CD14-positive monocyte (primary cell): Measurements from ENCODE around the gene KLHL6. TPM values are rescaled to one million over a fixed set of nuclear protein-coding genes. Genes with fewer than 3 reads are reported as not detected.

Experiments
- DNase-seq, 3 donors: peaks; one replicate each; pipeline ENCODE4 v3.0.0-alpha.2; 2011 to 2022
- H2AFZ ChIP-seq: 2 replicates; pipeline ENCODE4 v1.6.0; 2012; ENCODE audit warnings: mild to moderate bottlenecking, low read depth, low read length, inconsistent platforms; ENCODE audit not compliant: insufficient read depth, poor library complexity, severe bottlenecking
- H3K27ac ChIP-seq, 2 donors: 1 replicate in 1 of 2; 2 replicates in 1 of 2; pipeline ENCODE4 v1.5.1; 2012 to 2013; ENCODE audit warnings: low read length in 2 of 2, control low read depth in 1 of 2, inconsistent platforms in 1 of 2, low read depth in 1 of 2, mild to moderate bottlenecking in 1 of 2
- H3K27me3 ChIP-seq, 2 donors: one replicate each; pipeline versions ENCODE4 v1.6.0 to v1.6.1; 2011 to 2013; ENCODE audit warnings: low read length in 2 of 2; ENCODE audit not compliant: control insufficient read depth in 2 of 2, insufficient read depth in 2 of 2
- H3K36me3 ChIP-seq, 2 donors: replicated peaks in 1 of 2; 1 replicate in 1 of 2; 2 replicates in 1 of 2; pipeline versions ENCODE4 v1.5.1 to v1.6.1; 2012 to 2013; ENCODE audit warnings: low read length in 2 of 2, control low read depth in 1 of 2, inconsistent platforms in 1 of 2, mild to moderate bottlenecking in 1 of 2; ENCODE audit not compliant: insufficient read depth in 2 of 2, control insufficient read depth in 1 of 2
- H3K4me1 ChIP-seq, 2 donors: 1 replicate in 1 of 2; 2 replicates in 1 of 2; pipeline versions ENCODE4 v1.5.1 to v1.6.1; 2012 to 2013; ENCODE audit warnings: low read length in 2 of 2, control low read depth in 1 of 2, inconsistent platforms in 1 of 2, mild to moderate bottlenecking in 1 of 2, moderate library complexity in 1 of 2; ENCODE audit not compliant: insufficient read depth in 2 of 2, control insufficient read depth in 1 of 2
- H3K4me2 ChIP-seq: replicated peaks from 2 replicates; pipeline ENCODE3; 2012; ENCODE audit warnings: low read length, moderate library complexity, mild to moderate bottlenecking; ENCODE audit not compliant: poor library complexity, severe bottlenecking; ENCODE audit errors: extremely low read depth
- H3K4me3 ChIP-seq, 3 experiments: fragments of 200-600 bp in 1 of 3; sonication (generic) in 1 of 3; replicated peaks in 1 of 3; 1 replicate in 2 of 3; 2 replicates in 1 of 3; pipeline ENCODE4 v1.5.1; 2011 to 2013; ENCODE audit warnings: low read length in 3 of 3, mild to moderate bottlenecking in 3 of 3, control low read depth in 2 of 3, low read depth in 2 of 3, inconsistent platforms in 1 of 3, moderate library complexity in 1 of 3
- H3K79me2 ChIP-seq: 2 replicates; pipeline ENCODE4 v1.6.0; 2012; ENCODE audit warnings: mild to moderate bottlenecking, control low read depth, inconsistent platforms, low read length, moderate library complexity; ENCODE audit not compliant: insufficient read depth
- H3K9ac ChIP-seq: 2 replicates; pipeline ENCODE4 v1.6.0; 2017; ENCODE audit warnings: low read length, mild to moderate bottlenecking; ENCODE audit not compliant: insufficient read depth, poor library complexity, severe bottlenecking
- H3K9me3 ChIP-seq, 2 donors: replicated peaks in 1 of 2; 1 replicate in 1 of 2; 2 replicates in 1 of 2; pipeline versions ENCODE4 v1.5.1 to v1.6.1; 2012 to 2013; ENCODE audit warnings: low read length in 2 of 2, control low read depth in 1 of 2; ENCODE audit not compliant: control insufficient read depth in 1 of 2, insufficient read depth in 1 of 2
- H4K20me1 ChIP-seq: 2 replicates; pipeline ENCODE4 v1.6.0; 2012; ENCODE audit warnings: mild to moderate bottlenecking, low read length, control low read depth, moderate library complexity; ENCODE audit not compliant: insufficient read depth
- H3K27ac Mint-ChIP-seq, 7 donors: one replicate each; pipeline ENCODE4 v1.8.0; 2020; ENCODE audit warnings: mild to moderate bottlenecking in 7 of 7, mixed read lengths in 7 of 7, moderate library complexity in 6 of 7, inconsistent platforms in 2 of 7
- H3K27me3 Mint-ChIP-seq, 3 donors: one replicate each; pipeline ENCODE4 v1.8.0; 2021 to 2022; ENCODE audit warnings: low read depth in 3 of 3, mild to moderate bottlenecking in 3 of 3, mixed read lengths in 3 of 3, moderate library complexity in 3 of 3, inconsistent platforms in 1 of 3
- H3K36me3 Mint-ChIP-seq, 2 donors: one replicate each; pipeline ENCODE4 v1.8.0; 2020; ENCODE audit warnings: mixed read lengths in 2 of 2, inconsistent platforms in 1 of 2, mild to moderate bottlenecking in 1 of 2
- H3K4me1 Mint-ChIP-seq: one replicate; pipeline ENCODE4 v1.8.0; 2020; ENCODE audit warnings: mild to moderate bottlenecking, mixed read lengths
- H3K4me3 Mint-ChIP-seq, 2 donors: one replicate each; pipeline ENCODE4 v1.8.0; 2020; ENCODE audit warnings: mild to moderate bottlenecking in 2 of 2, mixed read lengths in 2 of 2, moderate library complexity in 1 of 2
- H3K9me3 Mint-ChIP-seq, 7 donors: one replicate each; pipeline ENCODE4 v1.8.0; 2020 to 2022; ENCODE audit warnings: mixed read lengths in 7 of 7, mild to moderate bottlenecking in 6 of 7, moderate library complexity in 6 of 7, inconsistent platforms in 2 of 7
- WGBS: methylation state at CpG from one replicate; pipeline ENCODE4 v1.1.5; 2013; ENCODE audit warnings: missing lambda C conversion rate; ENCODE audit not compliant: insufficient coverage; 5-methylcytosine and 5-hydroxymethylcytosine counted together
- intact Hi-C, 2 donors: fragments of 100-400 bp; cut with micrococcal nuclease; formaldehyde crosslinking; loops; one replicate each; pipeline versions ENCODE4 v1.15.0 to v1.15.1; 2023
- polyA plus RNA-seq, 3 donors: library from polyadenylated mRNA; depleted of rRNA in 1 of 3; unstranded in 2 of 3; stranded (reverse) in 1 of 3; fragments of 300-500 nt in 2 of 3; fragments of >200 nt in 1 of 3; fragmentation: Illumina TruSeq in 2 of 3; gene quantifications; 1 replicate in 2 of 3; 2 replicates in 1 of 3; pipeline ENCODE4 v1.2.3, GENCODE V29; 2012 to 2021
- TF ChIP-seq, protein P1 (sequence below): fragments of 200-600 bp; IDR thresholded peaks from one replicate; pipeline ENCODE4 v1.8.0; 2022; ENCODE audit warnings: antibody characterized with exemption, mild to moderate bottlenecking

KLHL6 gene
- polyA plus RNA-seq, 3 donors, result 5.7 to 15.2 (median 10.6) TPM

DNA sequence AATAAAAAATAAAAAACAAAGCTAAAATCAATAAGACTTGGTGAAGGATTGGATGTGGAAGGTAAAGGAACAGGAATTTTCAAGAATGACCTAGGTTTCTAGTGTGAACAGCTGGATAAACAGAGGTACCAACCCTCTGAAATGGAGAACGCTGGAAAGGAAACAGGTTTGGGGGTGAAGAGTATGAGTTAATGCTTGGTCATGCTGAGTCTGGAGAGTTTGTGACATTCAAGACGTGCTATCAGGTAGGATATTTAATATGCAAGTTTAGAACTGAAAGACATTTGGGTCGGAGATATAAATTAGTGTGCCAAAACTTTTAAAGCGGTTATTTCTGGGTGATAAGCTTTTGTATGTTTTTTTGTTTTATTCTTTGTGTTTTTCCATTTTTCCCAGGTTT, 11.4 kb upstream of the KLHL6 start:
- TF ChIP-seq, protein P1, sequence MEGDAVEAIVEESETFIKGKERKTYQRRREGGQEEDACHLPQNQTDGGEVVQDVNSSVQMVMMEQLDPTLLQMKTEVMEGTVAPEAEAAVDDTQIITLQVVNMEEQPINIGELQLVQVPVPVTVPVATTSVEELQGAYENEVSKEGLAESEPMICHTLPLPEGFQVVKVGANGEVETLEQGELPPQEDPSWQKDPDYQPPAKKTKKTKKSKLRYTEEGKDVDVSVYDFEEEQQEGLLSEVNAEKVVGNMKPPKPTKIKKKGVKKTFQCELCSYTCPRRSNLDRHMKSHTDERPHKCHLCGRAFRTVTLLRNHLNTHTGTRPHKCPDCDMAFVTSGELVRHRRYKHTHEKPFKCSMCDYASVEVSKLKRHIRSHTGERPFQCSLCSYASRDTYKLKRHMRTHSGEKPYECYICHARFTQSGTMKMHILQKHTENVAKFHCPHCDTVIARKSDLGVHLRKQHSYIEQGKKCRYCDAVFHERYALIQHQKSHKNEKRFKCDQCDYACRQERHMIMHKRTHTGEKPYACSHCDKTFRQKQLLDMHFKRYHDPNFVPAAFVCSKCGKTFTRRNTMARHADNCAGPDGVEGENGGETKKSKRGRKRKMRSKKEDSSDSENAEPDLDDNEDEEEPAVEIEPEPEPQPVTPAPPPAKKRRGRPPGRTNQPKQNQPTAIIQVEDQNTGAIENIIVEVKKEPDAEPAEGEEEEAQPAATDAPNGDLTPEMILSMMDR, result no peak
- H2AFZ ChIP-seq, result no peak overlapping the region
- no peaks in the 10 kb centered on the region for H3K9me3 ChIP-seq
- H3K4me3 ChIP-seq, result no peak overlapping the region
- H3K27me3 ChIP-seq, result no peaks in the 10 kb centered on the region
- H3K79me2 ChIP-seq, result no peaks in the 10 kb centered on the region
- no peak overlapping the region for H3K27ac ChIP-seq
- Mint-ChIP-seq H3K27ac (peak overlapping the region in 1 of 7 donors; percentile 52), H3K27me3 (peaks cover 0 to 3% (median 2%) of the 10 kb centered on the region in 3 donors), H3K36me3 (peaks cover 0 to 4% of the 10 kb centered on the region in 2 donors), H3K4me1 (peaks cover 23% of the 10 kb centered on the region), H3K9me3 (peaks cover 0 to 3% (median 2%) of the 10 kb centered on the region in 7 donors), H3K4me3 (no peak overlapping the region)
- no peak for DNase-seq
- intact Hi-C loops, result no loop called here
- 28% methylated on average over 2 of the region's 4 CpGs for WGBS
- H4K20me1 ChIP-seq, result no peaks in the 10 kb centered on the region
- H3K36me3 ChIP-seq, result no peaks in the 10 kb centered on the region
- peaks cover 15 to 20% of the 10 kb centered on the region in 2 donors for H3K4me1 ChIP-seq
- H3K4me2 ChIP-seq, result no peak overlapping the region
- no peak overlapping the region for H3K9ac ChIP-seq

DNA sequence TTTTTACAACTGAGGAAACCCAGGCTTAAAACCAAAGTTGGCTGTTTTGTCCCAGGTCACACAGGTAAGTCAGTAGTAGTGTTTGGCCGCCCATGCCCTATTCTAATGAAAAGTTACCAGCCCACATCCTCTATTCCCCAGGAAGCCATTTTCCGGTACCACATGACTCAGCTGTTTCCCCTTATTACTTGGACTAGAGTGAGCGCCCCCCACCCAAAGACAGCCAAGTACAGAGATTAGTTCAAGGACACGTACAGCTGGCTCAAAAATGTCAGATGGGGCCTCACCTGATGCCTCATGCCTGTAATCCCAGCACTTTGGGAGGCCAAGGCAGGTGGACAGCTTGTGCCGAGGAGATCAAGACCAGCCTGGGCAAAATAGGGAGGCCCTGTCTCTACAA, 8.5 kb upstream of the KLHL6 start:
- Histone ChIP-seq H3K9me3 (no peaks in the 10 kb centered on the region), H3K9ac (no peak overlapping the region), H3K36me3 (no peaks in the 10 kb centered on the region), H3K27me3 (no peaks in the 10 kb centered on the region), H3K4me3 (peak overlapping the region in 1 of 3 experiments; percentile 22), H2AFZ (peak overlapping the region; percentile 33), H3K27ac (no peak overlapping the region), H3K4me2 (peak overlapping the region; percentile 22), H3K79me2 (no peaks in the 10 kb centered on the region), H3K4me1 (peaks cover 15 to 20% of the 10 kb centered on the region in 2 donors), H4K20me1 (no peaks in the 10 kb centered on the region)
- Mint-ChIP-seq H3K36me3 (peaks cover 0 to 4% of the 10 kb centered on the region in 2 donors), H3K27ac (peak overlapping the region in 1 of 7 donors; percentile 75), H3K4me3 (peak overlapping the region in 1 of 2 donors; percentile 64), H3K9me3 (peaks cover 0 to 3% (median 2%) of the 10 kb centered on the region in 7 donors), H3K27me3 (peaks cover 0 to 1% (median 0%) of the 10 kb centered on the region in 3 donors), H3K4me1 (peaks cover 27% of the 10 kb centered on the region)
- DNase-seq, result peak in 1 of 3 donors; percentile 38
- 0% methylated on average over 4 of the region's 5 CpGs for WGBS
- intact Hi-C loops, result no loop called here
- TF ChIP-seq, protein P1, result no peak
